ENCODE results near the gene GSE1. TPM values are rescaled to one million over a fixed set of nuclear protein-coding genes. Genes with fewer than 3 reads are reported as not detected.

Gene GSE1
- total and polyA plus RNA-seq, 2 of the 13 experiments (the other 11 are each of a cell fraction or from before 2014, with no cell fraction given), result 16.1 to 31.2 TPM

GRCh38 chr16:85621698-85622428 is 8.7 kb downstream of the GSE1 start (continued):
- peak in 1 of 2 experiments; percentile 68; a peak in 2 of 4 replicates for TF ChIP-seq EP300 (IDR thresholded peaks at IDR 0.05; ENCODE audit: low read depth in 2 of 2, low read length in 2 of 2)
- no peak for TF ChIP-seq EP300 (CRISPR knock-in tag; IDR thresholded peaks at IDR 0.05; ENCODE audit: borderline replicate concordance)
- peak; percentile 49; the same call in 1 of the 2 replicates for TF ChIP-seq MIER3 (CRISPR knock-in tag; IDR thresholded peaks at IDR 0.05; ENCODE audit: borderline replicate concordance)
- no peak for TF ChIP-seq REXO4 (CRISPR knock-in tag; IDR thresholded peaks at IDR 0.05; ENCODE audit: borderline replicate concordance)
- peak; percentile 80 for TF ChIP-seq MLX (CRISPR knock-in tag; IDR thresholded peaks at IDR 0.05)
- TF ChIP-seq THAP7 (CRISPR knock-in tag; IDR thresholded peaks at IDR 0.05), result no peak
- TF ChIP-seq ETS1 (CRISPR knock-in tag; IDR thresholded peaks at IDR 0.05), result no peak
- no peak for TF ChIP-seq SMC3 (IDR thresholded peaks at IDR 0.05; ENCODE audit: low read length)
- no peak for TF ChIP-seq ZNF546 (CRISPR knock-in tag; conservative IDR thresholded peaks at IDR 0.05)
- no peak for TF ChIP-seq ZNF816 (CRISPR knock-in tag; IDR thresholded peaks at IDR 0.05; ENCODE audit: borderline replicate concordance)
- no peak for TF ChIP-seq KAT8 (CRISPR knock-in tag; IDR thresholded peaks at IDR 0.05)
- TF ChIP-seq ZNF891 (CRISPR knock-in tag; IDR thresholded peaks at IDR 0.05), result no peak
- no peak for TF ChIP-seq ZMYM3 (CRISPR knock-in tag; IDR thresholded peaks at IDR 0.05)
- TF ChIP-seq MEIS1 (CRISPR knock-in tag; IDR thresholded peaks at IDR 0.05; ENCODE audit: borderline replicate concordance), result 0 out of 2 replicates have a peak, but pooled peaks have one; percentile 51
- peak; percentile 25; the same call in 1 of the 2 replicates for TF ChIP-seq SNAPC2 (CRISPR knock-in tag; IDR thresholded peaks at IDR 0.05)
- no peak for TF ChIP-seq FOXK2 (IDR thresholded peaks at IDR 0.05)
- no peak for TF ChIP-seq ZNF275 (CRISPR knock-in tag; IDR thresholded peaks at IDR 0.05; ENCODE audit: borderline replicate concordance)
- no peak for TF ChIP-seq DMTF1 (CRISPR knock-in tag; IDR thresholded peaks at IDR 0.05)
- no peak; the same call in 1 of the 2 replicates for TF ChIP-seq ERF (CRISPR knock-in tag; IDR thresholded peaks at IDR 0.05)
- no peak for TF ChIP-seq ZNF512 (CRISPR knock-in tag; IDR thresholded peaks at IDR 0.05)
- no peak for TF ChIP-seq HHEX (CRISPR knock-in tag; IDR thresholded peaks at IDR 0.05)
- TF ChIP-seq RORA (CRISPR knock-in tag; IDR thresholded peaks at IDR 0.05), result no peak
